Sigmoid colon (tissue), 4 donors: Measurements from ENCODE around the gene SLC26A6.

ENCODE experiments used
- POLR2A ChIP-seq, 2 donors: fragments of 450-650 bp; IDR thresholded peaks; one replicate each; pipeline ENCODE4 v1.6.1; 2016; ENCODE audit warnings: antibody characterized with exemption in 2 of 2, mild to moderate bottlenecking in 2 of 2, moderate library complexity in 2 of 2
- POLR2AphosphoS5 ChIP-seq, 4 donors: sonication (generic); formaldehyde crosslinking; IDR thresholded peaks; one replicate each; pipeline ENCODE4 v1.6.1; 2017; ENCODE audit warnings: antibody characterized with exemption in 4 of 4

- no peak for TF ChIP-seq POLR2AphosphoS5 (IDR thresholded peaks at IDR 0.05)
- no peak for TF ChIP-seq POLR2A (IDR thresholded peaks at IDR 0.05)
Measured at GRCh38 chr3:48612309-48612708, 23.0 kb downstream of the SLC26A6 start.
